Activated CD4-positive, alpha-beta T cell treated with anti-CD3 and anti-CD28 coated beads for 36 hours (primary cell): ENCODE data around the gene RPS21. TPM values are rescaled to one million over a fixed set of nuclear protein-coding genes. Genes with fewer than 3 reads are reported as not detected.

Experiments used
- ATAC-seq: fragments of 200-7000 bp; cut with Tn5 transposase; one replicate; pipeline ENCODE4 v1.10.0; 2021; ENCODE audit warnings: mild to moderate bottlenecking, moderate library complexity
- CTCF ChIA-PET: fragments of 350-600 bp; sonication (Branson Sonifier 250); formaldehyde crosslinking; loops from one replicate; lab custom pipeline; 2021; ENCODE audit warnings: antibody characterized with exemption; lab: Charles Lee
- POLR2A ChIA-PET: fragments of 350-600 bp; sonication (Branson Sonifier 250); formaldehyde crosslinking; loops from one replicate; lab custom pipeline; 2021; ENCODE audit warnings: antibody characterized with exemption, inconsistent platforms; lab: Charles Lee
- DNase-seq: peaks from one replicate; pipeline ENCODE4 v3.0.0-alpha.2; 2020
- H3K27ac Mint-ChIP-seq: one replicate; pipeline ENCODE4 v1.8.0; 2021; ENCODE audit warnings: mixed read lengths
- H3K27me3 Mint-ChIP-seq: one replicate; pipeline ENCODE4 v1.8.0; 2021; ENCODE audit warnings: mixed read lengths
- H3K36me3 Mint-ChIP-seq: one replicate; pipeline ENCODE4 v1.8.0; 2021; ENCODE audit warnings: low read depth, mixed read lengths
- H3K4me1 Mint-ChIP-seq: one replicate; pipeline ENCODE4 v1.8.0; 2021; ENCODE audit warnings: mixed read lengths
- H3K4me3 Mint-ChIP-seq: one replicate; pipeline ENCODE4 v1.8.0; 2021; ENCODE audit warnings: mild to moderate bottlenecking, moderate library complexity, mixed read lengths
- H3K9me3 Mint-ChIP-seq: one replicate; pipeline ENCODE4 v1.8.0; 2021; ENCODE audit warnings: low read depth, mixed read lengths
- intact Hi-C, 2 experiments: fragments of 100-400 bp; cut with DNase I in 1 of 2; cut with micrococcal nuclease in 1 of 2; formaldehyde crosslinking; loops; one replicate each; pipeline versions ENCODE4 v1.14.2 to v1.15.1; 2022 to 2024; cut with DNase I, micrococcal nuclease
- total RNA-seq, 2 experiments: library from RNA; stranded (reverse); gene quantifications; one replicate each; pipeline ENCODE4 v1.2.3, GENCODE V29; 2021

The RPS21 gene
- total RNA-seq, 2 experiments from 2014 or later: 1,051 to 2,439 TPM

DNA sequence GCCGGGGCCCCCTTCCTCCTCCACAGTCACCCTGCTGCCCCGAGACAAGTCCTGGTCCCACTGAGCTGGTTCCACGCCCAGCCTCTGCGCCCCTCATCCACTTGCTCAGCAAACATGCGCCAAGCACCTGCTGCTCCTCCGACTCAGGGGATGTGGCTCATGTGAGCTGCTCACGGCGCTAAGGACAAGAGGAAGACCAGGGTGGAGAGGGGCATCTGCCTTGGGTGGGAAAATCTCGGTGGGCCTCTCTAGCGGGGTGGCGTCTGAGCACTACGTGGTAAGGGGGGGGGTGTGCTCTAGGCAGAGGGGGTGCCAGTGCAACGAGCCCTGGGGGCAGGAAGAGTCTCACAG, 24.3 kb upstream of the RPS21 start:
- Mint-ChIP-seq H3K27me3 (peaks cover 10% of the 10 kb centered on the region), H3K9me3 (no peaks in the 10 kb centered on the region), H3K36me3 (no peaks in the 10 kb centered on the region), H3K27ac (no peak overlapping the region), H3K4me1 (no peaks in the 10 kb centered on the region), H3K4me3 (no peak overlapping the region)
- intact Hi-C loops: no loop called here
- ChIA-PET POLR2A (no interaction called here), CTCF (no interaction called here)
- ATAC-seq: no peak
- DNase-seq: no peak

- intact Hi-C loops: no loop called here
- no peaks in the 10 kb centered on the region for H3K9me3 Mint-ChIP-seq
- H3K36me3 Mint-ChIP-seq: no peaks in the 10 kb centered on the region
- CTCF ChIA-PET: interaction anchor here (0.6 kb wide), 1 partner anchor 12 kb away, joined by 3 read pairs; no protein-coding TSS in a partner anchor
- no peak for DNase-seq
- no peak for ATAC-seq
- peaks cover 11% of the 10 kb centered on the region for H3K27me3 Mint-ChIP-seq
- no peak overlapping the region for H3K27ac Mint-ChIP-seq
- H3K4me3 Mint-ChIP-seq: no peak overlapping the region
- POLR2A ChIA-PET: no interaction called here
- no peaks in the 10 kb centered on the region for H3K4me1 Mint-ChIP-seq
These were observed 23.6 kb upstream of the RPS21 start for GRCh38 chr20:62362991-62363919.

GRCh38 chr20:62363920-62364851, 22.7 kb upstream of the RPS21 start:
- ChIA-PET POLR2A (interaction anchor here (0.5 to 0.6 kb wide), 2 partner anchors 14 to 16 kb away, joined by 3 read pairs; no protein-coding TSS in a partner anchor), CTCF (interaction anchor here (0.6 to 1.3 kb wide), 4 partner anchors 13 to 46 kb away, joined by 3 to 8 read pairs (median 4); no protein-coding TSS in a partner anchor)
- Mint-ChIP-seq H3K4me3 (no peak overlapping the region), H3K9me3 (no peaks in the 10 kb centered on the region), H3K4me1 (no peaks in the 10 kb centered on the region), H3K27me3 (peaks cover 14% of the 10 kb centered on the region), H3K27ac (no peak overlapping the region), H3K36me3 (no peaks in the 10 kb centered on the region)
- intact Hi-C loops: no loop called here
- ATAC-seq: no peak
- no peak for DNase-seq

- H3K27me3 Mint-ChIP-seq: peaks cover 17% of the 10 kb centered on the region
These were observed 21.8 kb upstream of the RPS21 start for GRCh38 chr20:62364911-62365736.

GRCh38 chr20:62365814-62366369, 21.0 kb upstream of the RPS21 start:
- no peak overlapping the region for H3K27ac Mint-ChIP-seq
- intact Hi-C loops: loop anchor here in 1 of 2 experiments (5.0 kb wide), 1 partner anchor 64 kb away; the partner anchor contains the start of gene ADRM1
- no peak overlapping the region for H3K4me3 Mint-ChIP-seq
- CTCF ChIA-PET: no interaction called here
- no peaks in the 10 kb centered on the region for H3K36me3 Mint-ChIP-seq
- POLR2A ChIA-PET: interaction anchor here (0.6 kb wide), 1 partner anchor 20 kb away, joined by 3 read pairs; no protein-coding TSS in a partner anchor
- peaks cover 17% of the 10 kb centered on the region for H3K27me3 Mint-ChIP-seq
- peaks cover 3% of the 10 kb centered on the region for H3K4me1 Mint-ChIP-seq
- ATAC-seq: no peak
- no peaks in the 10 kb centered on the region for H3K9me3 Mint-ChIP-seq
- DNase-seq: no peak

More at GRCh38 chr20:62364911-62365736, 21.8 kb upstream of the RPS21 start:
- no peak overlapping the region for H3K27ac Mint-ChIP-seq
- ChIA-PET CTCF (interaction anchor here (1.0 to 1.3 kb wide), 3 partner anchors 18 to 45 kb away, joined by 4 to 8 read pairs (median 5); no protein-coding TSS in a partner anchor), POLR2A (no interaction called here)
- ATAC-seq (no peak), DNase-seq (no peak)
- no peak overlapping the region for H3K4me3 Mint-ChIP-seq
- peaks cover 3% of the 10 kb centered on the region for H3K4me1 Mint-ChIP-seq
- intact Hi-C loops: loop anchor here in 1 of 2 experiments (5.0 kb wide), 1 partner anchor 63 kb away; the partner anchor contains the start of gene ADRM1
- no peaks in the 10 kb centered on the region for H3K9me3 Mint-ChIP-seq
- no peaks in the 10 kb centered on the region for H3K36me3 Mint-ChIP-seq

- no peak overlapping the region for H3K4me3 Mint-ChIP-seq
- ChIA-PET CTCF (interaction anchor here (1.3 kb wide), 1 partner anchor 16 kb away, joined by 7 read pairs; no protein-coding TSS in a partner anchor), POLR2A (interaction anchor here (0.6 kb wide), 1 partner anchor 19 kb away, joined by 3 read pairs; no protein-coding TSS in a partner anchor)
- H3K9me3 Mint-ChIP-seq: no peaks in the 10 kb centered on the region
- peaks cover 17% of the 10 kb centered on the region for H3K27me3 Mint-ChIP-seq
- ATAC-seq (peak; percentile 3), DNase-seq (no peak)
- H3K27ac Mint-ChIP-seq: no peak overlapping the region
- no peaks in the 10 kb centered on the region for H3K36me3 Mint-ChIP-seq
- intact Hi-C loops: loop anchor here in 1 of 2 experiments (5.0 kb wide), 1 partner anchor 64 kb away; the partner anchor contains the start of gene ADRM1
- H3K4me1 Mint-ChIP-seq: peaks cover 3% of the 10 kb centered on the region
These were observed 20.4 kb upstream of the RPS21 start for GRCh38 chr20:62366370-62367135.

DNA sequence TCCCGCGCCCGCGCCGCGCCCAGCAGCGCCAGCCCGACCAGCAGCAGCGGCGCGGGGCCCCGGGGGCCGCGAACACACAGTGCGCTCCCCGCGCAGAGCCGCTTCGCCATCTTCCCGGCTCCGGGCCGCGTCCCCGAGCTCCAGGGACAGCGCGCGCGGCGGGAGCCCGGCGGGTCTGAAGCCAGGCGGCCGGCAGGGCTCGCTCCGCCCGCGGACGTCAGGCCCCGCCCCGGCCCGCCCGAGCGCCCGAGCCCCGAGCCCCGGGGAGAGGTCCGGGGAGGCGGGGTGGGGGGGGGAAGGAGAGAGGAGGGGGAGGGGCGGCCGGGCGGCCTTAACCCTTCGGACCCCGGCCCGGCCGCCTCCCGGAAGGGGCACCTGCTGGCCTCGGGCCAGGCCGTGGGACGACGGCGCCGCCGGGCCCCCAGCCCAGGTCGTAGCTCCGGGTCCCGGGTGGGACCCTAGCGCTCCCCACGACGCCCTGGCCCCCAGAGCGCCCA, 19.7 kb upstream of the RPS21 start, which contains the start of gene LAMA5:
Gene LAMA5, minus strand, starts transcription at position 177 of the 497 bp plus-strand sequence. Its CDS starts 67 bp downstream, at position 110.
- DNase-seq (peak; percentile 30), ATAC-seq (peak; percentile 21)
- Mint-ChIP-seq H3K9me3 (no peaks in the 10 kb centered on the region), H3K4me1 (peaks cover 3% of the 10 kb centered on the region), H3K4me3 (peak within 1 kb of the TSS; percentile 26), H3K27ac (no peak within 1 kb of the TSS), H3K27me3 (peaks cover 17% of the 10 kb centered on the region), H3K36me3 (no peaks in the 10 kb centered on the region)
- intact Hi-C loops: loop anchor here in 1 of 2 experiments (5.0 kb wide), 1 partner anchor 65 kb away; the partner anchor contains the start of gene ADRM1
- POLR2A ChIA-PET: no interaction called here
- CTCF ChIA-PET: interaction anchor here (0.6 to 1.6 kb wide), 4 partner anchors 16 to 246 kb away, joined by 4 to 7 read pairs (median 4); no protein-coding TSS in a partner anchor

DNA sequence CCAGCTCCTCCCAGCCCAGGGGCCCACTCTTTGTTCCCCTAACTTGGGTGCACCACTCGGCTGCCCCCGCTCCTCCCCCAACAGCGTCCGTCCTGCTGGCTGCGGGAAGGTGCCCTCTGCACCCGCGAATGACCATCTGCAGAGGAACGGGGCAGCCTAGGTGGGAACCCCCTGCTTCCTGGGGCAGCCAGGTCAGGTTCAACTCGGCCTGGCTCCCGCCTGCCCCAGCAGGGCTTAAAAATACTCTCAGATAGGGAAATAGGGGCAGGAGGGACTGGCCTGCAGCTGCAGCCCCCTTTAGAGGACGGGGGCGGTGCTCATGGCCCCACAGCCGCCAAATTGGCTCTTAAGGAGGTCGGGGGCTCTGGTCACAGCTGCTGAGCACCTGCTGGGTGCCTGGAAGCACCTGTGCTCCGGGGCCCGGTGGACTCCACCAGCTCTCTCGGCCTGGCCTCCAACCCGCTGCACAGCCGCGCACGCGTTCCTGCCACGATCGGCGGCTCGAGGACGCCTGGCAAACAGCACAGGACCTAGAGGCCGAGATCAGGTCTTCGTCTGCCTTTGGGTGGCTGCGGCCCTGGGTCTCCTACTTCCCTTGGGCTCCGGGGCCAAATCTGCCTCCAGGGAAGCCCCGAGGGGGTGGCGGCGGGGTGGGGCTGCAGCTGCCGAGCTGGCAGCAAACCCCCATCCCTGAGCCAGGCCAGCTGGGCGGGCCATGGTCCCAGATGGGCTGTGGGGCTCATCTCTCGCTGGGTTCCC, 19.1 kb upstream of the RPS21 start:
- Mint-ChIP-seq H3K36me3 (no peaks in the 10 kb centered on the region), H3K4me3 (peak overlapping the region; percentile 26), H3K27me3 (peaks cover 17% of the 10 kb centered on the region), H3K27ac (no peak overlapping the region), H3K9me3 (no peaks in the 10 kb centered on the region), H3K4me1 (peaks cover 3% of the 10 kb centered on the region)
- POLR2A ChIA-PET: no interaction called here
- no peak for ATAC-seq
- intact Hi-C loops: loop anchor here in 1 of 2 experiments (5.0 kb wide), 1 partner anchor 66 kb away; the partner anchor contains the start of gene ADRM1
- CTCF ChIA-PET: interaction anchor here (0.6 to 2.5 kb wide), 8 partner anchors 15 to 245 kb away, joined by 3 to 12 read pairs (median 4); partner anchors contain the start of gene RPS21
- peak; percentile 43 for DNase-seq
